Trophoblast cell (in vitro differentiated cells and primary cell): ENCODE measurements around the gene DCUN1D3.

Source experiments
- DNase-seq, 2 donors: peaks; one replicate each; pipeline ENCODE4 v3.0.0-alpha.2; 2016
- H2AFZ ChIP-seq: 2 replicates; pipeline ENCODE4 v1.6.1; 2013; ENCODE audit warnings: low read length, moderate library complexity, mild to moderate bottlenecking; ENCODE audit not compliant: insufficient read depth, poor library complexity
- H2AK5ac ChIP-seq: 2 replicates; pipeline ENCODE4 v1.6.1; 2013; ENCODE audit warnings: mild to moderate bottlenecking, low read length
- H2BK120ac ChIP-seq: 2 replicates; pipeline ENCODE4 v1.6.1; 2013; ENCODE audit warnings: low read length, mild to moderate bottlenecking, moderate library complexity; ENCODE audit not compliant: insufficient read depth, poor library complexity
- H2BK12ac ChIP-seq: 2 replicates; pipeline ENCODE4 v1.6.1; 2013; ENCODE audit warnings: mild to moderate bottlenecking, low read length, moderate library complexity
- H2BK5ac ChIP-seq: 2 replicates; pipeline ENCODE4 v1.6.1; 2013; ENCODE audit warnings: low read length, low read depth, moderate library complexity, mild to moderate bottlenecking; ENCODE audit not compliant: poor library complexity
- H3K14ac ChIP-seq: 2 replicates; pipeline ENCODE4 v1.6.1; 2013; ENCODE audit warnings: mild to moderate bottlenecking, low read length
- H3K18ac ChIP-seq: 2 replicates; pipeline ENCODE4 v1.6.1; 2013; ENCODE audit warnings: mild to moderate bottlenecking, low read length
- H3K23ac ChIP-seq: 2 replicates; pipeline ENCODE4 v1.6.1; 2013; ENCODE audit warnings: low read length
- H3K27ac ChIP-seq: 2 replicates; pipeline ENCODE4 v1.5.1; 2013; ENCODE audit warnings: low read depth, mild to moderate bottlenecking, inconsistent platforms, low read length, moderate library complexity
- H3K27me3 ChIP-seq: 2 replicates; pipeline ENCODE4 v1.6.1; 2013; ENCODE audit warnings: inconsistent platforms, mild to moderate bottlenecking, low read length, moderate library complexity; ENCODE audit not compliant: insufficient read depth
- H3K36me3 ChIP-seq, 2 experiments: 1 replicate in 1 of 2; 2 replicates in 1 of 2; pipeline ENCODE4 v1.6.1; 2013; ENCODE audit warnings: low read length in 2 of 2, mild to moderate bottlenecking in 2 of 2, moderate library complexity in 1 of 2; ENCODE audit not compliant: insufficient read depth in 2 of 2, control insufficient read depth in 1 of 2
- H3K4ac ChIP-seq: 2 replicates; pipeline ENCODE4 v1.6.1; 2013; ENCODE audit warnings: low read depth, mild to moderate bottlenecking, low read length, moderate library complexity
- H3K4me1 ChIP-seq, 2 experiments: 1 replicate in 1 of 2; 2 replicates in 1 of 2; pipeline ENCODE4 v1.6.1; 2013; ENCODE audit warnings: low read length in 2 of 2, mild to moderate bottlenecking in 2 of 2, moderate library complexity in 1 of 2; ENCODE audit not compliant: insufficient read depth in 2 of 2, control insufficient read depth in 1 of 2
- H3K4me2 ChIP-seq: 2 replicates; pipeline ENCODE4 v1.6.1; 2013; ENCODE audit warnings: inconsistent platforms, mild to moderate bottlenecking, low read length, moderate library complexity
- H3K4me3 ChIP-seq: 2 replicates; pipeline ENCODE4 v1.5.1; 2013; ENCODE audit warnings: mild to moderate bottlenecking, low read depth, low read length, inconsistent platforms
- H3K79me1 ChIP-seq: one replicate; pipeline ENCODE4 v1.6.1; 2013; ENCODE audit warnings: low read length
- H3K79me2 ChIP-seq: 2 replicates; pipeline ENCODE4 v1.6.1; 2013; ENCODE audit warnings: low read length, mild to moderate bottlenecking; ENCODE audit not compliant: control insufficient read depth, insufficient read depth, poor library complexity
- H3K9ac ChIP-seq: 2 replicates; pipeline ENCODE4 v1.6.1; 2013; ENCODE audit warnings: mild to moderate bottlenecking, low read length
- H3K9me3 ChIP-seq: 2 replicates; pipeline ENCODE4 v1.6.1; 2013; ENCODE audit warnings: low read depth, mild to moderate bottlenecking, control low read depth, inconsistent platforms, low read length; ENCODE audit not compliant: insufficient read depth
- H4K12ac ChIP-seq: 2 replicates; pipeline ENCODE4 v1.6.1; 2013; ENCODE audit warnings: low read depth, mild to moderate bottlenecking, low read length, moderate library complexity
- H4K8ac ChIP-seq: 2 replicates; pipeline ENCODE4 v1.6.1; 2013; ENCODE audit warnings: low read depth, mild to moderate bottlenecking, low read length, moderate library complexity
- H4K91ac ChIP-seq: one replicate; pipeline ENCODE4 v1.6.1; 2013; ENCODE audit warnings: low read depth, mild to moderate bottlenecking, low read length, moderate library complexity
- WGBS: extraction: QIAGEN DNeasy Blood & Tissue Kit; methylation state at CpG from one replicate; pipeline ENCODE4 v1.1.7; 2013; ENCODE audit warnings: missing lambda C conversion rate; ENCODE audit not compliant: insufficient read length, insufficient coverage; ENCODE audit errors: extremely low coverage; 5-methylcytosine and 5-hydroxymethylcytosine counted together

Gene DCUN1D3

GRCh38 chr16:20847550-20847949 lies 52.6 kb downstream of the DCUN1D3 start:
- Histone ChIP-seq H2BK120ac (no peak overlapping the region), H3K9ac (no peak overlapping the region), H3K27ac (no peak overlapping the region), H3K18ac (no peak overlapping the region), H3K4me1 (no peaks in the 10 kb centered on the region), H2AK5ac (no peak overlapping the region), H3K23ac (no peak overlapping the region), H4K8ac (no peak overlapping the region), H2BK12ac (no peak overlapping the region), H3K36me3 (peaks cover 0 to 2% of the 10 kb centered on the region in 2 experiments), H3K14ac (no peak overlapping the region), H3K4ac (no peak overlapping the region), H4K12ac (no peak overlapping the region), H3K4me2 (no peak overlapping the region), H3K79me2 (no peaks in the 10 kb centered on the region), H3K4me3 (no peak overlapping the region), H3K79me1 (no peaks in the 10 kb centered on the region), H3K9me3 (no peaks in the 10 kb centered on the region), H3K27me3 (no peaks in the 10 kb centered on the region), H4K91ac (no peak overlapping the region), H2BK5ac (no peak overlapping the region), H2AFZ (no peak overlapping the region)
- no peak for DNase-seq
- WGBS = no CpG with 5 or more reads among the region's 2 CpGs

DNA sequence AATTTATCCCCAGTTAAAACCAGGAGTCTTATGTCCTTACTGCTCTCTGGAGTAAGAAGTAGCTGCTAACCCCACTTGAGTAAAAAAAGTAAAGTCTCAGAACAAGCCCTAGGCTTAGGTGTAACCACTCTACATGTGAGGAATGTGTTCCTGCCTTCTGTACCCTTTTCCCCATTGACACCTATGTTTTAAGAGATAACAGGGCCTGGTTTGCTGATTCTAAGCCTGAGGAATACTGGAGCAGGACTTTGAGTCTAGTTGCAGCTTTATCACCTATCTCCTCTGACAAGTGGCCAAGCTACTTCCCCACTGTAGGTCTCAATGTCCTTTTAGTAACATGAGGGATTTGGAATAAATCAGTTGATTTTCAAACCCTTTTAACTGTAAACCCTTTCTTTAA lies 53.6 kb downstream of the DCUN1D3 start:
- H3K9me3 ChIP-seq = no peaks in the 10 kb centered on the region

DNA sequence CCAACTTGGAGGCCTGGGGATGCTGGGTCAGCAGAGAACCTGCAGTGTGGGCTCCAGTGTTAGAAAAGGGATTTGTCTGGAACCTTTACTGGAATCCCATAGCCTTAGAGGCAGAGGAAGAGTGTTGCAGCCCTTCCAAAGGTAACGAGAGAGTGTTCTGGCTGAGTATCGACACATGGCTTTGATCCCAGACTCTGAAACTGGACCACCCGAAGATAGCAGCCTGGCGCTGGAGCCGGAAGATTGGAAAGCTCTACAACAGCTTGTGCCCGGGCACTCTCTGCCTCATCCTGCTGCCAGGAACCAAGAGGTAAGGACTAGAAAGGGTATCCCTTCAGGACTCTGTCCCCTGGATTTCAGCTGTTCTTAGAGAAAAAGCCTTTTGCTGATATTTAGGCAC lies 54.1 kb downstream of the DCUN1D3 start:
- no peak overlapping the region for H3K27ac ChIP-seq
- no CpG with 5 or more reads among the region's 6 CpGs for WGBS
- H3K79me2 ChIP-seq = no peaks in the 10 kb centered on the region
- no peaks in the 10 kb centered on the region for H3K27me3 ChIP-seq
- no peak overlapping the region for H3K23ac ChIP-seq
- no peak for DNase-seq
- no peak overlapping the region for H2BK5ac ChIP-seq
- no peaks in the 10 kb centered on the region for H3K9me3 ChIP-seq
- H3K79me1 ChIP-seq = no peaks in the 10 kb centered on the region
- H4K91ac ChIP-seq = no peak overlapping the region
- no peak overlapping the region for H2BK12ac ChIP-seq
- no peak overlapping the region for H3K9ac ChIP-seq
- H3K4ac ChIP-seq = no peak overlapping the region
- no peak overlapping the region for H3K18ac ChIP-seq
- no peak overlapping the region for H4K12ac ChIP-seq
- no peak overlapping the region for H3K14ac ChIP-seq
- no peaks in the 10 kb centered on the region for H3K4me1 ChIP-seq
- no peak overlapping the region for H2AFZ ChIP-seq
- no peak overlapping the region for H2AK5ac ChIP-seq
- peaks cover 0 to 2% of the 10 kb centered on the region in 2 experiments for H3K36me3 ChIP-seq
- no peak overlapping the region for H3K4me2 ChIP-seq
- no peak overlapping the region for H2BK120ac ChIP-seq
- no peak overlapping the region for H3K4me3 ChIP-seq
- H4K8ac ChIP-seq = no peak overlapping the region

More for the DNA sequence above, 53.6 kb downstream of the DCUN1D3 start:
- H4K8ac ChIP-seq = no peak overlapping the region
- no peak overlapping the region for H3K4me2 ChIP-seq
- no peak overlapping the region for H3K9ac ChIP-seq
- no peak overlapping the region for H2BK12ac ChIP-seq
- H3K23ac ChIP-seq = no peak overlapping the region
- H3K4me1 ChIP-seq = no peaks in the 10 kb centered on the region
- no peak overlapping the region for H4K91ac ChIP-seq
- H4K12ac ChIP-seq = no peak overlapping the region
- peaks cover 0 to 2% of the 10 kb centered on the region in 2 experiments for H3K36me3 ChIP-seq
- no peak overlapping the region for H2BK120ac ChIP-seq
- H3K79me2 ChIP-seq = no peaks in the 10 kb centered on the region
- no peak overlapping the region for H3K27ac ChIP-seq
- H2BK5ac ChIP-seq = no peak overlapping the region
- H3K79me1 ChIP-seq = no peaks in the 10 kb centered on the region
- no peak for DNase-seq
- H3K4ac ChIP-seq = no peak overlapping the region
- no peak overlapping the region for H3K18ac ChIP-seq
- H3K14ac ChIP-seq = no peak overlapping the region
- no peaks in the 10 kb centered on the region for H3K27me3 ChIP-seq
- no peak overlapping the region for H2AFZ ChIP-seq
- no peak overlapping the region for H3K4me3 ChIP-seq
- H2AK5ac ChIP-seq = no peak overlapping the region

GRCh38 chr16:20844588-20844987 lies 55.6 kb downstream of the DCUN1D3 start:
- WGBS = no CpG with 5 or more reads among the region's 3 CpGs
- DNase-seq = no peak
- no peak overlapping the region for H3K23ac ChIP-seq

More at GRCh38 chr16:20844588-20844987, 55.6 kb downstream of the DCUN1D3 start:
- Histone ChIP-seq H4K12ac (no peak overlapping the region), H2BK120ac (no peak overlapping the region), H3K79me2 (no peaks in the 10 kb centered on the region), H3K9ac (no peak overlapping the region), H3K27ac (no peak overlapping the region), H3K4me3 (no peak overlapping the region), H3K27me3 (no peaks in the 10 kb centered on the region), H3K36me3 (peaks cover 0 to 2% of the 10 kb centered on the region in 2 experiments), H2AFZ (no peak overlapping the region), H3K14ac (no peak overlapping the region), H2AK5ac (no peak overlapping the region), H4K91ac (no peak overlapping the region), H3K4me2 (no peak overlapping the region), H3K9me3 (no peaks in the 10 kb centered on the region), H4K8ac (no peak overlapping the region), H2BK5ac (no peak overlapping the region), H2BK12ac (no peak overlapping the region), H3K4me1 (no peaks in the 10 kb centered on the region), H3K18ac (no peak overlapping the region), H3K4ac (no peak overlapping the region), H3K79me1 (no peaks in the 10 kb centered on the region)
